ENCODE data around the gene MSL3B.

DNA sequence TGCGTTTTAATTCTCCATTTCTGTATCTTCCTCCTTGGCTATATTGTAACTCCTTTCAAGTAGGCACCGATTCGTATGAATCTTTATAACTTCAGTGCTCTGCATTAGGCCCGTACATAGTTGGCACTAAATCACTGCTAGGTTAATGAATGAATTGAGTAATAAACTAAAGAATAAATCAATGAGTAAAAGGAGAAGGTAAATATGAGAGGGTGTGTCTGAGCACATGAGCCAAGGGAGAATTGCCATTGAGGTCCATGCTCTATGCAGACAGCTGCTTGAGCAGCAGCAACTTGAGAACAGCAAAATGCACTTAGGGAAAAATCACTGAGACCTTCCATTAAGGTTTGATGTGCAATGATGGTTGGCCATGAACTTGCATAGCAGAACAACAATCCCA lies 37.8 kb upstream of the MSL3B start:
- no peak for TF ChIP-seq CTCF (IDR thresholded peaks at IDR 0.05)
- TF ChIP-seq POLR2A (IDR thresholded peaks at IDR 0.05) = no peak

Data from right lobe of liver (tissue), 4 donors.